Endothelial cell (in vitro differentiated cells): ENCODE measurements around the gene TBC1D16. TPM values are rescaled to one million over a fixed set of nuclear protein-coding genes. Genes with fewer than 3 reads are reported as not detected.
"Not testable (repeated sequence)": the region's sequence is repeated elsewhere in the genome, so short reads cannot be mapped to it uniquely, and the experiment has no call there.

Source experiments
- DNase-seq: peaks from one replicate; pipeline ENCODE4 v3.0.0; 2021; ENCODE audit warnings: low spot score
- H3K27ac Mint-ChIP-seq: one replicate; pipeline ENCODE4 v1.8.0; 2021; ENCODE audit warnings: mixed read lengths, inconsistent platforms; ENCODE audit not compliant: unreplicated experiment
- H3K27me3 Mint-ChIP-seq: one replicate; pipeline ENCODE4 v1.8.0; 2021; ENCODE audit warnings: mild to moderate bottlenecking, moderate library complexity, mixed read lengths, inconsistent platforms; ENCODE audit not compliant: unreplicated experiment
- H3K36me3 Mint-ChIP-seq: one replicate; pipeline ENCODE4 v1.8.0; 2021; ENCODE audit warnings: mild to moderate bottlenecking, low read depth, mixed read lengths, inconsistent platforms; ENCODE audit not compliant: unreplicated experiment
- H3K4me1 Mint-ChIP-seq: one replicate; pipeline ENCODE4 v1.8.0; 2021; ENCODE audit warnings: mild to moderate bottlenecking, mixed read lengths, inconsistent platforms; ENCODE audit not compliant: unreplicated experiment
- H3K4me3 Mint-ChIP-seq: one replicate; pipeline ENCODE4 v1.8.0; 2021; ENCODE audit warnings: mild to moderate bottlenecking, mixed read lengths, inconsistent platforms; ENCODE audit not compliant: unreplicated experiment
- H3K9me3 Mint-ChIP-seq: one replicate; pipeline ENCODE4 v1.8.0; 2021; ENCODE audit warnings: mixed read lengths, inconsistent platforms; ENCODE audit not compliant: unreplicated experiment
- CTCF ChIP-seq: fragments of 200-600 bp; sonication (generic); IDR thresholded peaks from one replicate; pipeline ENCODE4 v1.5.0; 2021; ENCODE audit warnings: antibody characterized with exemption; ENCODE audit not compliant: unreplicated experiment
- total RNA-seq: library from RNA; stranded (reverse); fragmentation: NEBNext Ultra II Directional; extraction: Animal tissue kit (Norgen Biotek cat#: 25700); gene quantifications from one replicate; pipeline ENCODE4 v1.2.1, GENCODE V29; 2021; ENCODE audit not compliant: unreplicated experiment

Gene TBC1D16
- total RNA-seq, 1 donor from 2014 or later = 126 TPM

- Mint-ChIP-seq H3K4me1 (no peaks in the 10 kb centered on the region), H3K4me3 (no peak overlapping the region), H3K27ac (no peak overlapping the region), H3K9me3 (no peaks in the 10 kb centered on the region), H3K27me3 (peaks cover 3% of the 10 kb centered on the region), H3K36me3 (peaks cover 3% of the 10 kb centered on the region)
- DNase-seq = no peak
- no peak for TF ChIP-seq CTCF
These were observed 134.5 kb downstream of the TBC1D16 start for GRCh38 chr17:79901131-79901530.

GRCh38 chr17:79899584-79899983 lies 136.1 kb downstream of the TBC1D16 start:
- H3K27me3 Mint-ChIP-seq = no peaks in the 10 kb centered on the region
- H3K9me3 Mint-ChIP-seq = no peaks in the 10 kb centered on the region
- no peak for TF ChIP-seq CTCF
- no peak for DNase-seq
- no peak overlapping the region for H3K27ac Mint-ChIP-seq
- no peaks in the 10 kb centered on the region for H3K4me1 Mint-ChIP-seq
- no peak overlapping the region for H3K4me3 Mint-ChIP-seq
- peaks cover 3% of the 10 kb centered on the region for H3K36me3 Mint-ChIP-seq

- Mint-ChIP-seq H3K4me1 (no peaks in the 10 kb centered on the region), H3K27ac (no peak overlapping the region), H3K27me3 (no peaks in the 10 kb centered on the region), H3K9me3 (no peaks in the 10 kb centered on the region), H3K4me3 (no peak overlapping the region), H3K36me3 (peaks cover 3% of the 10 kb centered on the region)
- DNase-seq = no peak
- TF ChIP-seq CTCF = no peak
These were observed 138.2 kb downstream of the TBC1D16 start for GRCh38 chr17:79897243-79898063.

GRCh38 chr17:79893457-79893856 lies 142.2 kb downstream of the TBC1D16 start:
- not testable (repeated sequence) for DNase-seq, H3K27me3 Mint-ChIP-seq, H3K9me3 Mint-ChIP-seq, H3K27ac Mint-ChIP-seq, H3K4me3 Mint-ChIP-seq, H3K36me3 Mint-ChIP-seq, H3K4me1 Mint-ChIP-seq

- peaks cover 7% of the 10 kb centered on the region for H3K4me1 Mint-ChIP-seq
- no peaks in the 10 kb centered on the region for H3K27me3 Mint-ChIP-seq
- H3K36me3 Mint-ChIP-seq = no peaks in the 10 kb centered on the region
- H3K9me3 Mint-ChIP-seq = no peaks in the 10 kb centered on the region
- no peak overlapping the region for H3K4me3 Mint-ChIP-seq
- no peak for DNase-seq
- no peak for TF ChIP-seq CTCF
- H3K27ac Mint-ChIP-seq = no peak overlapping the region
These were observed 143.0 kb downstream of the TBC1D16 start for GRCh38 chr17:79892457-79893241.
